ENCODE results near the gene PLCG1.

The PLCG1 gene

GRCh38 chr20:41145317-41145716, 8.0 kb downstream of the PLCG1 start:
- no peak for DNase-seq

- no peak for DNase-seq
Observed at GRCh38 chr20:41145821-41146620, 8.7 kb downstream of the PLCG1 start.

GRCh38 chr20:41147767-41148191, 10.4 kb downstream of the PLCG1 start:
- DNase-seq, result no peak

DNA sequence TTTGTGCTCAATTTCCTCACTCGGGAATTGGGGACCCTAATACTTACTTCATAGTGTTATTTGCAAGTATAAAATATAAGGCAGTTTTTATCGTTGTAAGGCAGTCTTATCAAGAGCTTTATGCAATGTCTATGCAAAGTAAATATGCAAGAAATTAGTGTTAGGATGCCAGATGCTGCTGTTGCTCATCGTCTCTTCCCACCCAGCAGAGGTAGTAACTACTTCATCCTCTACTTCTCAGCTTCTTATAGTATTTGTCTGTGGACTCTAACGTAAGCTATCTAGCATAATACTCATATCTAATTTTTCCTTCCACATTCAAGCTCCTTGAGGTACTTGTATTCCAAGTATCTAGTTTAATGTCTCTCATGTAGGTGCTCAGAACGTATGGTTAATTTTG, 11.6 kb downstream of the PLCG1 start:
- DNase-seq, result no peak

DNA sequence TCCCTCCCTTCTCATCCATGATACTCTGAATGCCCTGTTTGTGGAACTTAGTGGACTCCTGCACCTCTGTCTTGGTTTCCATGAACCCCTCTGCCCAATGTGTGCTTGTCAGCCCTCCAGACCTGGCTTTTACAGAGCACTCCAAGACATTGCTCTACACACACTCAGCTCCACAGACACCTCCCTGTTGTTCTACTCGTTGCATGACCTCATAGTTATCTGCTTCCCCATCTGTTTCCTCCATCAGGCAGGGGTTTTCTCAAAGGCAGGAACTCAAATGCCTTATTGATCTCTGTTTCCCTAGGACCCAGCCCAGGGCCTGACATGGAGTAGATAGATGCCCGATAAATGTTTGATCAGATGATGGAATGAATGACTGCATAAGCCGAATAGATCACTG, 13.3 kb downstream of the PLCG1 start:
- no peak for DNase-seq

DNA sequence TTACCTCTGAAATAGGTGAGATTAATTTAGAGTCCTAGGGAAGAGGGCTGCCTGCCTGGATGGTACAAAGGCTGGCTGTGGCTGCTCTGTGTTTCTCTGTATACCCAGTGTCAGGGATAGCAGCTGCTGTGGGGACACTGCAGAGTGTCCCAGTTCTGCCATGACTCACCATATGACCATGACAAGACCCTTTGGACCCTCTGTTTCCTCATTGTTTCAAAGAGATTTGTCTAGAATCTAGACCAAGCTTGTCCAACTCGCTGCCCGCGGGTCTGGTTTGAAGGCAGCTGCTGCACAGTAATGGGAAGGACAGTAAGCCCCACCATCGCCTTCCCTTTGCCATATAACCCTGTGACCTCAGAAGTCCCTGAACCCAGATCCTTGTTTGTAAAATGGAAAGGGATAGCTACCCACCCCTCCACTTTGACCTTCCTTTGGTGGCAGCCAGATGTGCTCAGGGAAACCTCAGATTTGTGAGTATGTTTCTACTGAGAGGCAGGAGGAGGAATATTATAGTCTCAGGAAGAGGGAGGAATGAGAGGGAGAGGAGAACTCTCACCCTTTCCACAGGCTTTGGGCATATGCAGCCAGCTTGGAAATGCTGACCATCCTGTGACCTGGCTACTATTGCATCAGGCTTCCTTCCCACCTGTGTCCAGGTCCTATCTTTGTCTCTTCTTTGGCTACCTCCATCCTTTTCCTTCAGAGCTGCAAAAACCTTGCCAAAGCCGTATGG, 14.0 kb downstream of the PLCG1 start:
- DNase-seq, result no peak

GRCh38 chr20:41152108-41152757, 14.9 kb downstream of the PLCG1 start:
- no peak for DNase-seq

GRCh38 chr20:41154436-41155176, 17.3 kb downstream of the PLCG1 start:
- DNase-seq, result no peak

- no peak for DNase-seq
Observed at GRCh38 chr20:41155261-41155660, 17.9 kb downstream of the PLCG1 start.

DNA sequence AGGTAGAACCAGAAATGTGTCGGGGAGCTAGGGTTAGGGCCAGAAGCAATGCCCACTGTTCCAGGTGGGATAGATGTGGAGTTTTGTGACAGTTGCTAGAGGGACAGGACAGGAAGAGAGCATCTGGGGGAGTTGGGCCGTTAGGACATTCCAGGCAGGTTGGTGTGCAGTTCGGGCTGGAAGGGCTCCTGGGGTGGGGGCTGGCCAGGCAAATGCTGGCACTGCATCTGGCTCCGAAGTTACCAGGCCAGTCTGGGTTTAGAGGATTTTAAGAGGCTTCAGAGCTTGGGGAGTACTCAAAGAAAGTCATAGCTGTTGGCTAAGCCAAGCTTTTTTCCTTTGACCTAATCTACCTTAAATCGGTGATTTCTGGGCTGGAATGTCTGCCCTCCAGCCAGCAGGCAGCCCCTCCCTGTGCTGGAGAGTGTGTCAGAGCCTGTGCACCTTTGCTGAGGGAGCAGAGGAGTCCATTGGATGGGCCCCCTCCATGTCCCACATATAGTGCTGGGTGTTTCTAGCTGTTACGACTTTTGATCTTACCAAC, 20.8 kb downstream of the PLCG1 start:
- no peak for DNase-seq

DNA sequence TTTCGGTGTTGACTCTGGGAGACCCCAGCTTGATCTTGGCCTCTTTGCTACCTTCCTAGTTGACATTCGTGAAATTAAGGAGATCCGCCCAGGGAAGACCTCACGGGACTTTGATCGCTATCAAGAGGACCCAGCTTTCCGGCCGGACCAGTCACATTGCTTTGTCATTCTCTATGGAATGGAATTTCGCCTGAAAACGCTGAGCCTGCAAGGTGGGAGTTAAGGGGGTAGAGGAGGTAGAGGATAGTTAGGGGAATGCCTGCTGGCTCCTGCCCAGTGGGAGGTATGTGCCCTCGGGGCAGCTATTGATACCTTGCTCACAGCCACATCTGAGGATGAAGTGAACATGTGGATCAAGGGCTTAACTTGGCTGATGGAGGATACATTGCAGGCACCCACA, 22.2 kb downstream of the PLCG1 start:
- DNase-seq, result no peak

GRCh38 chr20:41160686-41161085, 23.3 kb downstream of the PLCG1 start:
- no peak for DNase-seq

- no peak for DNase-seq
Observed at GRCh38 chr20:41161886-41162285, 24.5 kb downstream of the PLCG1 start.

GRCh38 chr20:41162396-41162795, 25.1 kb downstream of the PLCG1 start:
- DNase-seq, result no peak

GRCh38 chr20:41163821-41164220, 26.5 kb downstream of the PLCG1 start:
- no peak for DNase-seq

GRCh38 chr20:41165001-41165882, 27.9 kb downstream of the PLCG1 start:
- no peak for DNase-seq

DNA sequence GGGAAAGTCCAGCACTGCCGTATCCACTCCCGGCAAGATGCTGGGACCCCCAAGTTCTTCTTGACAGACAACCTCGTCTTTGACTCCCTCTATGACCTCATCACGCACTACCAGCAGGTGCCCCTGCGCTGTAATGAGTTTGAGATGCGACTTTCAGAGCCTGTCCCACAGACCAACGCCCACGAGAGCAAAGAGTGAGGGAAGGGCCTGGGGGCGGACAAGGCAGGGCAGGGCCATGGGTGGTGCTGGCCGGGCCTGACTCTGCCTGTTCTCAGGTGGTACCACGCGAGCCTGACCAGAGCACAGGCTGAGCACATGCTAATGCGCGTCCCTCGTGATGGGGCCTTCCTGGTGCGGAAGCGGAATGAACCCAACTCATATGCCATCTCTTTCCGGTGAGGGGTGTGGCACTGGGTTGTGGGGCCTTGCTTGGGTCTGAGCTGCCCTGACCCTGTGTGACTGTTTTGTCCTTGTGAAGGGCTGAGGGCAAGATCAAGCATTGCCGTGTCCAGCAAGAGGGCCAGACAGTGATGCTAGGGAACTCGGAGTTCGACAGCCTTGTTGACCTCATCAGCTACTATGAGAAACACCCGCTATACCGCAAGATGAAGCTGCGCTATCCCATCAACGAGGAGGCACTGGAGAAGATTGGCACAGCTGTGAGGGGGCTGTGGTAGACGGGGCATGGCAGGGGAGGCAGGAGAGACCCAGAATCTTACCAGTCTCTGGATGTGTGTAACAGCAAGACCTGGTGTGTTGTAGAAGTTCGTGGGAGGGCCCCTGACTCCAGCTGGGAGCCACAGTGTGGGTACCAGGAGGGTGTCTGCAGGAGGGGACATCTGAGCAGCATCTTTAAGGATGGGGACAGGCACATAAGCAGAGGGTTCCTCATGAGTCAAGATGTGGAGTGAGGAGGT, 29.1 kb downstream of the PLCG1 start:
- DNase-seq, result no peak

GRCh38 chr20:41167118-41167470, 29.8 kb downstream of the PLCG1 start:
- DNase-seq, result no peak

DNA sequence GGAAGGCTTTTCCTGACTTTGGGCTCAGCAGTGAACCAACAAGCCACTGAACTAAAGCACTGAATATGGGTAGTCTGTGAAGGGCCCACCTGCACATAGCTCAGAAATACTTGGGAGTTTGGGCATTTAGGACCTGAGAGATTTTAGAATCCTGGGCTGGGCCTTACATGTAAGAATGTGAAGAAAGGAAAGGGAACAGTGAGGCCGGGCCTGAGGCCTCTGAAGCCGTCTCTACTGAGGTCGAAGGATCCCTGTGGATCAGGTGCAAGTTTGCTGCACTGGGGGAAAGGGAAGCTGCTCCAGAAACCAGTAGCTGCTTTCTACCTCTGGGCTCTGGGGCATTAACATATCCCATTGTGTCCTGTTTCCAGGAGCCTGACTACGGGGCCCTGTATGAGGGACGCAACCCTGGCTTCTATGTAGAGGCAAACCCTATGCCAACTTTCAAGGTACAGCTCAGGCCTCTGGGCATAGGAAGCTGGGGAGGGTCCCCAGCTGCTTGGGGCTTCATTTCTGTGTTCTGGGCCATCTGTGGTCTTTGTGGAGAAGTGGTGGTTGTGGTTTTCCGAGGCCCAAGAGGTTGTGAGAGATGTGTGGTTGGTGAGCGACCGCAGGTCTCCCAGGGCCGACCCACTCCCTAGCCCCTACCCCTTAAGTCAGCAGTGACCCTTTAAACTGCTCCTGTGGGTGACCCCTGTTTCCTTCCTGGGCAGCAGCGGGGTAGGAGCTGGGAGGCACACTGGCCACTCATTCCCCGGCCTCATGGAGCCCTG, 30.3 kb downstream of the PLCG1 start:
- DNase-seq, result no peak
